Adipose tissue (tissue), 3 donors: Measurements from ENCODE around the gene GDF11. TPM values are rescaled to one million over a fixed set of nuclear protein-coding genes. Genes with fewer than 3 reads are reported as not detected.
"Not testable (repeated sequence)": the region's sequence is repeated elsewhere in the genome, so short reads cannot be mapped to it uniquely, and the experiment has no call there.

Experiments used
- H3K27ac ChIP-seq: one replicate; pipeline ENCODE4 v1.5.1; 2013; ENCODE audit warnings: low read depth, low read length
- WGBS, 3 donors: extraction: QIAGEN DNeasy Blood & Tissue Kit; methylation state at CpG; one replicate each; pipeline ENCODE4 v1.1.7; 2013; 5-methylcytosine and 5-hydroxymethylcytosine counted together
- polyA plus RNA-seq, 3 donors: library from polyadenylated mRNA; stranded (reverse); fragments of 200-250 nt; gene quantifications; one replicate each; pipeline ENCODE4 v1.2.3, GENCODE V29; 2013
- donor health status: healthy with polysubstance abuse.
- donor health status: Bipolar disorder and iron deficiency.
- donor health status: healthy.

GDF11 gene
- polyA plus RNA-seq, 3 donors, result 1.5 to 10.2 (median 2.2) TPM

DNA sequence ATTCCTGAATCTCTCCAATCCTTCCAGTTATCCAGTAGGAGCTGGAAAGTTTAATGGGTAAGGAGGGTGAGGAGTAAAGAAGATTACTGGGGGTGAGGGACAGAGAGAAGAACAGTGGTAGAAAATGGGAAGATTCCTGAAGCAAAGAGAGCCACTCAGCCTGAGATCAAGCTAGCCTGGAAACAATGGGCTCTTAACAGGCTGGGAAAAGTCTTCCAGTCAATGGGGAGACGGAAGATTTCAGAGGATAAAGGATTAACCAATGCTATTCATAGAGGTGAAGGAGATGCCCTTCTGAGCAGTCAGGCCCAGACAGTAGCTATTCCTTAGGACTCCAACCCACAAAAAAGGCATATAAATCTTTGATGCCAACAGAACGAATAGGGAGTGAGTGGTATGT, 14.8 kb downstream of the GDF11 start:
- 75 to 82% (median 75%) methylated on average over 2 of the region's 2 CpGs for WGBS, 3 donors

DNA sequence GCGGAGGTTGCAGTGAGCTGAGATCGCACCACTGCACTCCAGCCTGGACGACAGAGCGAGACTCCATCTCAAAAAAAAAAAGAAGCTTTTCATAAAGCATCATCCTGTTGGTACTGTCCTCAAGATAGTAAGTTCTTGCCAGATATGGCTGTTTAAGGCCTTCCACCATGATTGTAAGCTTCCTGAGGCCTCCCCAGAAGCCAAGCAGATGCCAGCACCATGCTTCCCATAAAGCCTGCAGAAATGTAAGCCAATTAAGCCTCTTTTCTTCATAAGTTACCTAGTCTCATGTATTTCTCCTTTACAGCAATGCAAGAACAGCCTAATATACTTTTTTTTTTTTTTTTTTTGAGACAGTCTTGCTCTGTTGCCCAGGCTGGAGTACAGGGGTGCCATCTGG, 15.7 kb downstream of the GDF11 start:
- not testable (repeated sequence) for H3K27ac ChIP-seq
- WGBS, 3 donors, result 98 to 99% (median 99%) methylated on average over 4 of the region's 4 CpGs

More for the DNA sequence above, 14.8 kb downstream of the GDF11 start:
- no peak overlapping the region for H3K27ac ChIP-seq

DNA sequence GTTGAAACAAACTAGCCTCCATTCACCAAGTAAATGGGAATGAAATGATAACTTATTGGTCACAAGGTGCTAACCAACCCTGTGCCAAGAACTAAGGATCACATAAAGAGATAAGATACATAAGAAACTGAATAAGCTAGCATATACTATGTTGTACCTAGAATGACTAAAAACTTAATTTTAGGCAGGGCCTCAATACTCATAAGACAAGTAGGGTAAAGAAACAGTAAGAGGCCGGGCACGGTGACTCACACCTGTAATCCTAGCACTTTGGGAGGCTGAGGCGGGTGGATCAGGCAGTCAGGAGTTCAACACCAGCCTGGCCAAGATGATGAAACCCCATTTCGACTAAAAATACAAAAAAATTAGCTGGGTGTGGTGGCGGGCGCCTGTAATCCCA, 17.7 kb downstream of the GDF11 start:
- H3K27ac ChIP-seq, result no peak overlapping the region
- WGBS, 3 donors, result 92 to 97% (median 93%) methylated on average over 6 of the region's 6 CpGs

DNA sequence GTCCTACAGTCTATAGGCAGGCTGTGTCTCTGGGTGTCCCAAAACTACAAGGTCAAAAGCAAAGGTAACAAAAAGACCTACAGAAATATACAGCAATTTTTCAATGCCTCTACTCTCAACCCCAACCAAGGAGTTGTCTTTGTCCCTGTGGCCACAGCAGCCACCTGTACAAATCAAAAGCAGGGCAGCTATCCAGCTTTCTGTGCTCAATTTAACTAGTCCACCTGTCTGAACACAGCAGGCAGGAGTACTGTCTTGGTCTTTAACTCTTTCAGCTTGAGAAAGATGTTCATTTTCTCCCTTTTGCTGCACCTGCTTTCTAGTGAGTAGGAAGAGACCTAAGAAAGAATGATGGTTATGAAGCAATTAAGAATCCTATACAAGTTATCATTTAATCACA, 19.7 kb downstream of the GDF11 start:
- H3K27ac ChIP-seq, result no peak overlapping the region

DNA sequence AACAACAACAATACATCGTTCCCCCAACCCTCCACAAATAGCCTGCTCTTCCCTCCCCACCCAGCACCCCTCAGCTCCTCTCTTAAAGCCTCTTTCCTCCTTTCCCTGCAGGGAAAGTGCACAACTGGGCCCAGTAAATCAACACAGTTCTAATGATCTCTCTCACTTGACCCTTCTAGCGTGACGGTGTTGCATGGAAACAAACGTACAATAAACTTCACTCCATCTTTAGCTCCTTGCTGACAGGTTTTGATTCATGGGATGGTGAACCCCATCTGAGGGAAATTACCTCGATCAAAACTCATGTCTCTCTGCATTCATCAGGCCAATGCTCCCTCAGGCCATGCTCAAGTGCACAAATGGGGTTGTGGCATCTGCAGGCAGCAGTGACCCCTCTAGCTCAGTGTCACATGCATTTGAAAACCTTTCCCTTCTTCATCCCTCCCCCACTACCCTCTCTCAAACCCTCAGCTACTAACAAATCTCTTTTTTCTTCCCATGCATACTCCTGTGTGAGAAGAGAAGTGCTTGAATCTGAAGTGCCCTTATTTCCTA, 22.9 kb downstream of the GDF11 start:
- WGBS, 3 donors, result 72 to 83% (median 82%) methylated on average over 5 of the region's 5 CpGs
- H3K27ac ChIP-seq, result no peak overlapping the region

GRCh38 chr12:55767156-55767555, 24.2 kb downstream of the GDF11 start:
- H3K27ac ChIP-seq, result no peak overlapping the region
- 90 to 99% (median 96%) methylated on average over 4 of the region's 4 CpGs for WGBS, 3 donors

DNA sequence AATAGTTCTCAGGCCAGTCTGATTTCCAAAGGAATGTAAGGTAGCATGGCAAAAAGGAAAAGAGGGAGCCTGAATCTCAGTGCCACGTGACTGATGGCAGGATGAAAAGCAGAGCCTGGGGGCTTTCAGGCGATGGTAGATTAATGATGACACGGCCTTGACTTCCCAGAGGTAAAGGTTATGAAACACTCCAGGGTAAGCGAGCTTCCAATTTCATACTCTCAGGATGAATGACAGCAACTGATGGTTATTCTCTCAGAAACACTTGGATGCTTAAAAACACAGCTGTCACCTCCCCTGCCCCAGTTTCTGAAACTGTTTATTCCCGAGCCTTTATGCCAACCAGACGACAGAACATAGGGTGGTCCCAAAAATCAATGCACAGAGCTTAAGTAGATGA, 28.8 kb downstream of the GDF11 start:
- no peak overlapping the region for H3K27ac ChIP-seq
- 59 to 78% (median 77%) methylated on average over 6 of the region's 6 CpGs for WGBS, 3 donors

GRCh38 chr12:55777856-55778255, 34.9 kb downstream of the GDF11 start:
- WGBS, 3 donors, result 89 to 93% (median 91%) methylated on average over 3 of the region's 3 CpGs
- H3K27ac ChIP-seq, result no peak overlapping the region

DNA sequence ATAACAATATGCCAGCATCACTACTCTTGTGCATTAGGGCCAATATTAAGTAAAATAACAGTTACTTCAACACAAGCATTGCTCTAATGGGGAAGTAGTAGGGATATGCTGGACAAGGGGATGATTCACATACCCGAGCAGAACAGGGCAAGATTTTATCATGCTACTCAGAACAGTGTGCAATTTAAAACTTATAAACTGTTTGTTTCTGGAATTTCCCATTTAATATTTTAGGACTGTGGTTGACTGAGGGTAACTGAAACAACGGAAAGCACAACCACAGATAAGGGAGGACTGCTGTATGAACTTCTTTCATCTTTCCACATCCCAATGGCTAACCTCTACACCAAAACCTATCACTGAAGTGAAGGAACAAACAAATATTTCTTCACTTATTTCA, 37.8 kb downstream of the GDF11 start:
- WGBS, 3 donors, result 61 to 89% (median 65%) methylated on average over 2 of the region's 2 CpGs
- no peak overlapping the region for H3K27ac ChIP-seq

- no peak overlapping the region for H3K27ac ChIP-seq
- WGBS, 3 donors, result 87 to 92% (median 92%) methylated on average over 7 of the region's 7 CpGs
Observed at GRCh38 chr12:55788546-55788945, 45.6 kb downstream of the GDF11 start.

DNA sequence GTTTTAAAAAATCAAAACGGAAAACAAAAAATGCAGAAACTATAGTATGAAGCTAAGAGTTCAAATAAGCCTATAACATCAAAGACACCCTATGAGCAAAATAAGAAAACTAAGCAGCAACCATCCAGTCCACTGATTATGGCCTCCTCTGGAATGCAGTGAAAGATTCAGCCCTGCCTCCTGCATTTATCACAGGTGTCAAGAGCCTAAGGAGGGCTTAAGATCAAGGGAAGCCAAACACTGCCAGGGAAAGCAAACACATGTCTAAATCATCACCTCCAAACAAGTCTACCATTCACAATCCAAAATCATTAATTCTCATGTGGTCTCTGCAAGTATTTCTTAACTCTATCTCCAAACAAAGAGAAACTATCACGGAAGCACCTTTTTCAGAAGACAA, 46.2 kb downstream of the GDF11 start:
- WGBS, 3 donors, result 81 to 88% (median 87%) methylated on average over 2 of the region's 2 CpGs
- H3K27ac ChIP-seq, result no peak overlapping the region

DNA sequence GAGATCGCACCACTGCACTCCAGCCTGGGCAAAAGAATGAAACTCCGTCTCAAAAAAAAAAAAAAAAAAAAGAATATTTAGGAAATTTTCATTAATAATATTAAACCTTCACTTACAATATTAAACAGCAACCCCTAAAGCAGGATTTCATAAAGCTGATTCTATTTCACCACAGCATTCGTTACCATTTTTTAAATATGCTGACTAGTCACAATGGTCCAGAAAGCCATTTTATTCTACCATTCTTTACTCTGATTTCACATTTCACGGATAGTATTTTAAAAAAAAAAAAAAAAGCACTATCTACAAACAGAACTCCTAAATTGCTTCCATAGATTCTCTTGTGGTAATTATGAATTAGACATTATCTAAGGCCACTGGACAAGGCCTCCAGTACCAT, 47.0 kb downstream of the GDF11 start:
- 93 to 96% (median 94%) methylated on average over 4 of the region's 4 CpGs for WGBS, 3 donors
- H3K27ac ChIP-seq, result no peak overlapping the region

GRCh38 chr12:55795950-55796349, 53.0 kb downstream of the GDF11 start:
- H3K27ac ChIP-seq, result no peak overlapping the region

DNA sequence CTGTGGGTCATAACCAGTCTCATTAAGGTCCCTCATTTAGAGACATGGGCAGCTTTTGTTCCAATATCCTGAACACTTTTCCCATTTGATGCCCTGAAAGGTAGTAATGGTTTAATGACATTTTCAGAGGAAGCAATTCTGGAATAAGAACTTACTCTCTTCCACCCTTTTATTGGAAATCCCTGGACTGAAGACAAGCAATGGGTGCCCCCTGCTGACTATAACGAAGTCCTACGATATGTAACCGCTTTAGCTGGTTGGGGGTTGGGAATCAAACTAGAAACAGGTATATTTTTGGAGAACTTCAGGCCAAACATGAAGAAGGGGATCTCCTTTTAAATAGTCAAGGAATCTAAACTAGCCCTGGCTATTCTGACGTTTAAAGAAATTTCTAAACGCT, 54.1 kb downstream of the GDF11 start:
- WGBS, 3 donors, result 42 to 53% (median 45%) methylated on average over 5 of the region's 5 CpGs

DNA sequence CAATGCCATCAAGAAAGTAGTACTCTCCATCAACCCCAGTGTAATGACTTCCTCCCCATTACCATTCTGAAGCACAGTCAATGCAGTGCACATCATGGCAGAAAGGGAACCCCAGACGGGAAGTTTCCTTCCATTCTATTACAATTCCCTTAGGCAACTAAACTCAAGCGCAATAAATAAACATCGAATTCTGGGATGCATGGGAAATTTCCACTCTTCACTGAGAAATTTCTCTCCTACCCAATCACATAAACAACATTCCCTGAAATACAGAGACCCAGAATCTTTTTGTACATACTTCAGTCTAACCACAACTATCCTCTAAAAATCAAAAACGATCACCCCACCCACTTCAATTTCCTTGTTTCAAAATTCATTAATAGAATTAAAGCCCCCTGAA, 54.6 kb downstream of the GDF11 start:
- 72 to 79% (median 75%) methylated on average over 4 of the region's 4 CpGs for WGBS, 3 donors
- no peak overlapping the region for H3K27ac ChIP-seq

More for the DNA sequence above, 54.1 kb downstream of the GDF11 start:
- H3K27ac ChIP-seq, result no peak overlapping the region

Other genes with a start within 250 kb of the GDF11 start
- gene OR6C4, start 193.5 kb upstream of the GDF11 start, polyA plus RNA-seq, result not detected
- gene OR2AP1, start 170.7 kb upstream of the GDF11 start, polyA plus RNA-seq, result not detected
- gene OR10P1, start 106.2 kb upstream of the GDF11 start, polyA plus RNA-seq, result not detected
- gene ITGA7, start 35.2 kb upstream of the GDF11 start, polyA plus RNA-seq, result 100 to 1,000 TPM in 2 of 3 donors, 10 to 100 TPM in 1; 71.2 to 591 (median 227) TPM
- gene BLOC1S1, start 27.1 kb upstream of the GDF11 start, polyA plus RNA-seq, result 100 to 1,000 TPM; 103 to 323 (median 288) TPM
- 100 to 1,000 TPM in 1 of 3 donors, 10 to 100 TPM in 1, 1 to 10 TPM in 1; 9.1 to 172 (median 48.9) TPM for gene RDH5, start 22.7 kb upstream of the GDF11 start, polyA plus RNA-seq
- gene CD63, start 14.1 kb upstream of the GDF11 start, polyA plus RNA-seq, result 1,000 to 10,000 TPM in 2 of 3 donors, 100 to 1,000 TPM in 1; 611 to 1,583 (median 1,331) TPM
- gene SARNP, start 74.6 kb downstream of the GDF11 start, polyA plus RNA-seq, result 10 to 100 TPM; 40.8 to 85.6 (median 65.7) TPM
- gene ORMDL2, start 74.9 kb downstream of the GDF11 start, polyA plus RNA-seq, result 10 to 100 TPM; 18.8 to 63.0 (median 27.2) TPM
- 10 to 100 TPM; 10.6 to 17.5 (median 15.2) TPM for gene DNAJC14, start 86.5 kb downstream of the GDF11 start, polyA plus RNA-seq
- gene MMP19, start 99.8 kb downstream of the GDF11 start, polyA plus RNA-seq, result 100 to 1,000 TPM in 1 of 3 donors, 10 to 100 TPM in 1, 1 to 10 TPM in 1; 4.4 to 100 (median 39.6) TPM
- 10 to 100 TPM; 16.8 to 33.6 (median 26.2) TPM for gene PYM1, start 184.8 kb downstream of the GDF11 start, polyA plus RNA-seq
- gene DGKA, start 188.0 kb downstream of the GDF11 start, polyA plus RNA-seq, result 10 to 100 TPM; 16.9 to 21.4 (median 17.4) TPM
- gene PMEL, start 222.9 kb downstream of the GDF11 start, polyA plus RNA-seq, result 1 to 10 TPM in 2 of 3 donors, under 1 TPM in 1; 0.42 to 2.9 (median 1.7) TPM
- gene CDK2, start 223.7 kb downstream of the GDF11 start, polyA plus RNA-seq, result 10 to 100 TPM in 2 of 3 donors, 1 to 10 TPM in 1; 9.2 to 20.8 (median 16.8) TPM
- gene RAB5B, start 231.0 kb downstream of the GDF11 start, polyA plus RNA-seq, result 10 to 100 TPM; 28.5 to 66.8 (median 47.4) TPM